ENCODE measurements around the gene CAMKMT. TPM values are rescaled to one million over a fixed set of nuclear protein-coding genes. Genes with fewer than 3 reads are reported as not detected.

Gene CAMKMT
- total and polyA plus RNA-seq, 8 donors, result 1.4 to 27.4 (median 6.2) TPM

DNA sequence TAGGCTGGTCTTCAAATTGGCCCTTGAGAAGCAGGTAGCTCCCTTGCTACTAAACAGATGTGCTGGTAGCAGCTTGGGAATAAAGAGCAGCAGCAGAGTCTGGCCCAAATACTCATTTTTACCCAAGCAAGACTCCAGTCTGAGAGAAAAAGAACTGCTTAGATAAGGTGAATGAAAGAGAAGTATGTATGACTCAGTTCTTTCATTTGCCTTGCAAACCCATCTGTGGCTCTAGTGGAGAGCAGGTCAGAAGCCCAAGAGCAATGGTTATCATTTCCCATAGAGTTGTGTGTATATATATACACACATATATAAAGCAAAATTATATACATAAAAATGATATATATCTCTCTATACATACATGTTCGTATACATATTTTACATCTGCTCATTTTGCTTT, 80.3 kb downstream of the CAMKMT start:
- Histone ChIP-seq H3K27me3 (no peaks in the 10 kb centered on the region), H3K27ac (no peak overlapping the region), H3K36me3 (peaks cover 0 to 20% (median 6%) of the 10 kb centered on the region in 4 donors), H3K9me3 (no peaks in the 10 kb centered on the region), H3K4me1 (no peaks in the 10 kb centered on the region), H3K4me3 (no peak overlapping the region)
- 92 to 100% (median 97%) methylated on average over 1 of the region's 1 CpG for WGBS, 5 donors
- TF ChIP-seq EP300 (IDR thresholded peaks at IDR 0.05) (no peak), POLR2A (IDR thresholded peaks at IDR 0.05) (no peak), POLR2AphosphoS5 (IDR thresholded peaks at IDR 0.05) (no peak)
- TF ChIP-seq, protein P1, sequence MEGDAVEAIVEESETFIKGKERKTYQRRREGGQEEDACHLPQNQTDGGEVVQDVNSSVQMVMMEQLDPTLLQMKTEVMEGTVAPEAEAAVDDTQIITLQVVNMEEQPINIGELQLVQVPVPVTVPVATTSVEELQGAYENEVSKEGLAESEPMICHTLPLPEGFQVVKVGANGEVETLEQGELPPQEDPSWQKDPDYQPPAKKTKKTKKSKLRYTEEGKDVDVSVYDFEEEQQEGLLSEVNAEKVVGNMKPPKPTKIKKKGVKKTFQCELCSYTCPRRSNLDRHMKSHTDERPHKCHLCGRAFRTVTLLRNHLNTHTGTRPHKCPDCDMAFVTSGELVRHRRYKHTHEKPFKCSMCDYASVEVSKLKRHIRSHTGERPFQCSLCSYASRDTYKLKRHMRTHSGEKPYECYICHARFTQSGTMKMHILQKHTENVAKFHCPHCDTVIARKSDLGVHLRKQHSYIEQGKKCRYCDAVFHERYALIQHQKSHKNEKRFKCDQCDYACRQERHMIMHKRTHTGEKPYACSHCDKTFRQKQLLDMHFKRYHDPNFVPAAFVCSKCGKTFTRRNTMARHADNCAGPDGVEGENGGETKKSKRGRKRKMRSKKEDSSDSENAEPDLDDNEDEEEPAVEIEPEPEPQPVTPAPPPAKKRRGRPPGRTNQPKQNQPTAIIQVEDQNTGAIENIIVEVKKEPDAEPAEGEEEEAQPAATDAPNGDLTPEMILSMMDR (IDR thresholded peaks at IDR 0.05), result no peak
- intact Hi-C loops (cut with DNase I; ENCODE audit: low total_unique reads), result no loop called here
- no peak for DNase-seq

DNA sequence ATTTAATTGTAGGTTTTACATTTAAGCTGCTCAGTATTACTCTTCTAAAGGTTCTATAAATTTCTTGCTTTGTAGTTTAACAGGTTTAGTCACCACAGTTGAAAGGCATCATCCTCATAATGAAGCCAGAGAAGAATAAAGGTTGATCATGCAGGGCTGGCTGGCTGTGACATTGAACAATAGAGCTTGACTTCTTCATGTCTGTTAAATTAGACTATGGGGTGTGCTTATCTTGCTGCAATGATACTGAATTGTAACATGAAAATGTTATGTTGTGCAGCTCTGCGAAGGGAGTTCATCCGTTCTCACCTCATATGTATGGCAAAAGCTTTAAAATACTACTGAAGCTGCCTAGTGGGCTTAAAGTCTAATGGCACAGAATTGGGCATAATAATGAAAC, 81.8 kb downstream of the CAMKMT start:
- no peak for DNase-seq
- Histone ChIP-seq H3K27ac (no peak overlapping the region), H3K36me3 (peaks cover 0 to 20% (median 6%) of the 10 kb centered on the region in 4 donors), H3K27me3 (no peaks in the 10 kb centered on the region), H3K4me1 (no peaks in the 10 kb centered on the region), H3K4me3 (no peak overlapping the region), H3K9me3 (no peaks in the 10 kb centered on the region)
- intact Hi-C loops (cut with DNase I; ENCODE audit: low total_unique reads), result no loop called here
- WGBS, 5 donors, result 97 to 100% (median 98%) methylated on average over 2 of the region's 2 CpGs
- TF ChIP-seq POLR2AphosphoS5 (IDR thresholded peaks at IDR 0.05), result no peak

DNA sequence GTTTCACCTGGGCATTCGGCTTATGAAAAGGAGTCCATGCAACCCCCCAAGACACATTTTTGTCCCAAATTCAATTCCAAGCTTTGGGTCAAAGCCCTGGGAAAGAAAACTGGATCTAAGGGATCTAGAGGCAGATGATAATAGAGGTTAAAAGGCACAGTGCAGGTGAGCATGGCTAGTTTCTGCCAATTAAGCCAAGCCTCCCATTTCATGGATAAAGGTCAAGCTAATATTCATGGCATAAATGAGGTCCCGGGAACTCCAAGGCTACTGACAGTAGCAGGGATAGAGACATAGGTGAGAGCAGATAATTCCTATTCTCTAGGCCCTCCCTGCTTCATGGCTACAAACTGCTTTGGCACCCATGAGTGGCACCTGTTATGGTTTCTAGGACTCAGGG, 83.1 kb downstream of the CAMKMT start:
- DNase-seq, result no peak
- no peaks in the 10 kb centered on the region for H3K9me3 ChIP-seq
- H3K4me3 ChIP-seq, result no peak overlapping the region
- intact Hi-C loops (cut with DNase I; ENCODE audit: low total_unique reads), result no loop called here
- no peak overlapping the region for H3K27ac ChIP-seq
- H3K36me3 ChIP-seq, result peaks cover 0 to 17% (median 6%) of the 10 kb centered on the region in 4 donors
- TF ChIP-seq POLR2AphosphoS5 (IDR thresholded peaks at IDR 0.05), result no peak
- TF ChIP-seq EP300 (IDR thresholded peaks at IDR 0.05), result no peak
- TF ChIP-seq POLR2A (IDR thresholded peaks at IDR 0.05), result no peak
- TF ChIP-seq, protein P1 (IDR thresholded peaks at IDR 0.05), result no peak
- WGBS, 5 donors, result 97 to 100% (median 97%) methylated on average over 2 of the region's 2 CpGs
- H3K27me3 ChIP-seq, result no peaks in the 10 kb centered on the region
- H3K4me1 ChIP-seq, result no peaks in the 10 kb centered on the region

DNA sequence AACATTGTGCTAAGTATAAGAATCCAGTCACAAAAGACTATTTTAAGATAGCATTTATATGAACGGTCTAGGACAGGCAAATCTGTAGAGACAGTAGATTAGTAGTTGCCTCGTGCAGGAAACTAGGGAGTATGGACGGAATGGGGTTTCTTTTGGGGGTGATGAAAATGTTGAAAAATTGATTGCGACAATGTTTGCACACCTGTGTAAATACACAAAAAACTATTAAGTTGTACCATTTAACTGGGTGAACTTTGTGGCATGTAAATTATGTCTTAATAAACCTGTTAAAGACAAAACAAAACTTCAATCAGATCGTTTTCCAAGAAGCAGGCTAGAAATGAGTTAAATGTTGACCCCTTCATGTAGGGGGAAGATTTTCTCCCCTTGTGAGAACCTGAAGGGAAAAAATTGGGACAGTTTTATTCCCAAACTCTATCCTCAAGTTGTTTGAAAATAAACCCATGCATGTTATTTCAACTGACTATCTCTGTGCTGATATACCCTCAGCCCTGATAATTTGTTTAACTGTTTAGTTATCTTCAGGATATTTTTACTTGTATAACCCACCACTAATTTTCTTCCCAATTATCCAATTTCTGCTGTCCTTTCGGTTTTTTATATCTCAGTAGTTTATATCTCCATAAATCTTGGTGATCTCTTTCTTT, 87.2 kb downstream of the CAMKMT start:
- no peak overlapping the region for H3K4me3 ChIP-seq
- H3K27me3 ChIP-seq, result no peaks in the 10 kb centered on the region
- peaks cover 0 to 6% (median 0%) of the 10 kb centered on the region in 4 donors for H3K4me1 ChIP-seq
- TF ChIP-seq POLR2A (IDR thresholded peaks at IDR 0.05) (no peak), POLR2AphosphoS5 (IDR thresholded peaks at IDR 0.05) (no peak), EP300 (IDR thresholded peaks at IDR 0.05) (no peak)
- TF ChIP-seq, protein P1 (IDR thresholded peaks at IDR 0.05), result no peak
- 48 to 63% (median 59%) methylated on average over 6 of the region's 6 CpGs for WGBS, 5 donors
- H3K36me3 ChIP-seq, result peaks cover 0 to 13% (median 6%) of the 10 kb centered on the region in 4 donors
- DNase-seq, result peak in 1 of 2 donors; percentile 7
- intact Hi-C loops (cut with DNase I; ENCODE audit: low total_unique reads), result no loop called here
- no peak overlapping the region for H3K27ac ChIP-seq
- H3K9me3 ChIP-seq, result no peaks in the 10 kb centered on the region

DNA sequence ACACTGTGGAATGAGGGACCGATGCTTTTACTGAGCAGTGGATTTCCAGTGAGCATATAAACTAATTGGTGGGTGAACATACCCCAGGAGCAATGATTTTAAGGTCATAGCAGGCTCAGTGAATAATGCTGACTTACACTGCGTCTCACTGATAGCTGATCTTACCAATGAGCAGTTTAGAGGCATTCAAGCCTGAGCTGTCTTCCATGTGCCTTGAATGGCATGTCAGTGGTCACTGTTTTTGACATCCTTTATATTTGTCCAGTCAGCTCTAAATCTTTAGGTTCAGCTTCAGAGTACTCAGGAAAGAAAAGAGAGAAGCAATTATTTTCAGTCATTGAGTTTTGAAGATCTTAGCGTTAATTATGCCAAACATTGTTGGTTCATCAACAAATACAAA, 88.3 kb downstream of the CAMKMT start:
- intact Hi-C loops (cut with DNase I; ENCODE audit: low total_unique reads), result no loop called here
- Histone ChIP-seq H3K4me3 (no peak overlapping the region), H3K36me3 (peaks cover 0 to 5% (median 2%) of the 10 kb centered on the region in 4 donors), H3K4me1 (peaks cover 0 to 6% (median 0%) of the 10 kb centered on the region in 4 donors), H3K9me3 (no peaks in the 10 kb centered on the region), H3K27ac (no peak overlapping the region), H3K27me3 (no peaks in the 10 kb centered on the region)
- no peak for TF ChIP-seq POLR2A (IDR thresholded peaks at IDR 0.05)
- no peak for TF ChIP-seq POLR2AphosphoS5 (IDR thresholded peaks at IDR 0.05)
- TF ChIP-seq, protein P1 (IDR thresholded peaks at IDR 0.05), result no peak
- TF ChIP-seq EP300 (IDR thresholded peaks at IDR 0.05), result no peak
- DNase-seq, result no peak
- 89 to 97% (median 94%) methylated on average over 3 of the region's 3 CpGs for WGBS, 5 donors
